Stimulated activated CD4-positive, alpha-beta T cell treated with anti-CD3 and anti-CD28 coated beads, Interleukin-4, amount 100 ng/mL, for 48 hours (primary cell): ENCODE data around the gene ADPRM.

Experiments used
- DNase-seq, 2 donors: peaks; one replicate each; pipeline ENCODE4 v3.0.0-alpha.2; 2020; ENCODE audit warnings: low read depth in 2 of 2

The ADPRM gene

DNA sequence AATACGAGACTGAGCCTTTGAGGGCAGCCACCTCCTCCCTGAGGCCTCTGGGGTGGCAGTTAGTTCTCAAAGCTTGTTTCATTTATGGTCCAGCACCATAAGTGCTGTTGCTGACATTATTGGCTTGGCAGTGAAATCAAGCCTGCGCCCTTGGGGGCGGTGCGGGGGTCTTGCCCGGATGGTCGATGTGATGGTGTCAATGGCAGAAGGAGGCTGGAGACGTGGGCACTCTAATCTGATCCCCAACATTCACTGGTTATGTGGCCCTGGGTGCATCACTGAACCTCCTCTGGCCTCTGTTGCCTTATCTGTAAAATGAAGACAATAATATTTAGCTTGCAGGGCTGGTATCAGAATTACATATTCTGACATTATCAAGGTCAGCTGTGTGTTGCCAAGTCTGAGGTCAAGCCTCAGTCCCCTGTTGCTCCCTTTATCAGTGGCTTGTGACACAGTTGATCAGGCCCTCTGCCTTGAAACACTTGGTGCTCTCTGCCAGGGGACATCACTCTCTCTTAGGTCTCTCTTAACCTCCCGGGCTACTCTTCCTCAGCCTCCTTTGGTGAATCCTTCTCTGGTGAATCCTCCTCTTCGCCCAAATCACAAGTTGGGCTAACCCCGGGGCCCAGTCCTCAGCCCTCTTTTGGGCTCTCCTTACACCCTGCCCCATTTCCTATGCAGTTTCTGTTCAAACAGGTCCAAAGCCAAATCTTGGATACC, 44.2 kb downstream of the ADPRM start:
- DNase-seq = no peak

DNA sequence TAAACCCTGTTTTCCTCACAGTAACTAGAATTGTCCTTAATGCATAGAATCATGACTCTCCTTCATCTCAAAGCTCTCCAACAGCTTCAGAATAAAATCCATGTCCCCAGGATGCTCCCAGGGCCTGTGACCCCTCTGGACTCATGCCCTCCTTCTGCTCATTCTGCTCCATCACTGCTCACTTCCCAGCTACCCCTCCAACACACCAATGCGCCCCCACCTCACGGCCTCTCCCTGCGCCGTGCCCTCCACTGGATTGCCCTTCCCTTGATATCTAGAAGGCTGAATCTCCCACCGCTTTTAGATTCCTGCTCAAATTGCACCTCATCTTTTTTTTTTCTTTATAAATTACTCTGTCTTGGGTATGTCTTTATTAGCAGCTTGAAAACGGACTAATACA, 45.0 kb downstream of the ADPRM start:
- no peak for DNase-seq

DNA sequence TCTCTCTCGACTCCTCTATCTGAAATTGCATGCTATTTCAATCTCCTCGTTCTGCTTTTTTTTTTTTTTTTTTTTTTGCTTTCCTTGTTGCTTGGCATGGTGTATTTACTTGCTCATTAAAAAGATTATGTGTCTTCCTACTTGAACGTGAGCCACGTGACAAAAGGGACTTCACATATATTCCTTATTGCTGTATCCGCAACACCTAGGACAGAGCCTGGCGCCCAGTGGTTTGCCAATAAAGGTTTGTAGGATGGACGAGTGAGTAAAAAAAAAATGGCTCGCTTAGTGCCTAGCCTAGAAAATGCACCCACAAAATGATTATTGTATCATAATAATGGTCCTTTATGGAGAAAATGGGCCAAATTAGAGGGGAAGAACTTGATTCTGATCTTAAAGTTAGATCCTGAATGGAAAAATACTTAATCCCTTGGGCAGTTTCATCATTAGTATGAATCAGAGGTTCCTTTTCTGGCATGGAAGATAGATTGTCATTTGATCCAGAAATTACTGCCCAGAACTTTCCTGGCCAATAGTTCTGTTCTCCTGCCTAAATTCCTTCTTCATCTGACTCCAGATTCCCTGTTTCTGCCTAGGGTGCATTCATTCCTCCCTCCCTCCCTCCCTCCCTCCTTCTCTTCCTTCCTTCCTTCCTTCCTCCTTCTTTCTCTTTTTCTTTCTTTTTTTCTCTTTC, 46.1 kb downstream of the ADPRM start:
- DNase-seq = no peak

DNA sequence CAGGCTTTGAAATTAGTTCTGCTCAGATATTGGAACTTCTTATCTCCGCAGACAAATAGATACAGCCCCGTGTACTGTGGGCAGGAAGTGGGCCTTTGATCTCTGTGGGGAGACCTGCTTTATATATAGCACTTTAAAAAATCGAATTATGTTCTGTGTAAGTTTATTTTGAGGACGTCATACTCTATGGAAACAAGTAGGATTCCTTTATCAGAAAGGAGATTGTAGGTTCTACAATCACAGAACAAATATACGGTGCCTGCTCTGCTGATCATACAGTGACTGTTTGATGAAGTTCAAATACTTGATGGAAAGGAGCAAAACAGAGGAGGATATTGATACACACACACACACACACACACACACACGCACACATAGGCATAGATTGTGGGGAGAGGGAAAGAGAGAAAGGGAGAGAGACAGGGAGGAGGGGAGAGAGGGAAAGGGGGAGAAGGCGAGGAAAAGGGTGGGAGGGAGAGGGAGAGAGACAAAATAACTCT, 47.2 kb downstream of the ADPRM start:
- DNase-seq = no peak

DNA sequence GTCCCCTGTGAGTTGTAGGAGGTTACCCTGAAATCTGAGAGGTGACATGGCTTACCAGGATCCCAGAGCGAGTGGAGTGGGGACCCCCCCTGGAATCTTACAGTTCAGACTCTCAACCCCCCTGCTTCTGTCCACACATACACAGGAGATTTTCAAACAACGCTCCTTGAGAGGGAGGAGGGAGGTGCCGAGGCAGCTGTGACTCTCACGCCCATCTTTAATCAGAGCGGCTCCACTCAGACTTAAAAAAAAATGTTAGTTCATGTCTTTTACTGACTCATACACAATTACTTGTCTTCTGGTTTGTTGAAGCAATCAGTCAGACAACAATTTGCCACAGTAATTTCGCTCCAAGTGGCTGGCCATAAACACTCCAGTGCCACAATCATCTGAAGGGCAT, 47.8 kb downstream of the ADPRM start:
- DNase-seq = no peak

DNA sequence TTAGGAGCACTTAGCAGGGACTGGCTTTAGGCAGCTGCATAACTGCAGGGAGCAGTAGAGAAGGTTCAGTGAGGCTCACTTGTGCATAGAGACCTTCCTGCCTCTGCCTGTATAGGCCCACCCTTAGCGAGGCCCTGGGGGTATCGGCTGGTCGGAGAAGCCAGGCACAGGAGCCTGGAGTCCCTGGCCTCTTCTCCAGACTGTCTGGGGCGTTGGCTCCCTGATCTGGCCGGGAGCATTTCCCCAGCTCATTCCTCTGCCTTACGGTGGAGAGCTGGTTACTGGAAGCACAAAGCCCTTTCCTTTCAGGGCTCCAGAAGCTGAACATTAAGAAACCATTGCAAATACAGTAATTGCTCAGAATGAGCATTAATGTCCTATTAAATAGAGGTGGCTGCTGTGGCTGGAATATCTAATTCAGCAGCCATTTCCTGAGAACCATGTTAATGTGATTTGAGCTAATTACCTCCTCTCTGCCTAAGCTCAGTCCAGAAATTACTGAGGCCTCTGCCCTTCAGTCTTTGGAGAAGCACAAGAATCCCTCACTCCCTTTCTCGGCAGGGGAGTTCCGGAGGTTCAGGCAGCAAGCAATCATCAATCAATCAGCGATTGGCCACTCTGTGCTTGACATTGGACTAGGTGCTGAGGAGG, 51.3 kb downstream of the ADPRM start:
- DNase-seq = no peak

DNA sequence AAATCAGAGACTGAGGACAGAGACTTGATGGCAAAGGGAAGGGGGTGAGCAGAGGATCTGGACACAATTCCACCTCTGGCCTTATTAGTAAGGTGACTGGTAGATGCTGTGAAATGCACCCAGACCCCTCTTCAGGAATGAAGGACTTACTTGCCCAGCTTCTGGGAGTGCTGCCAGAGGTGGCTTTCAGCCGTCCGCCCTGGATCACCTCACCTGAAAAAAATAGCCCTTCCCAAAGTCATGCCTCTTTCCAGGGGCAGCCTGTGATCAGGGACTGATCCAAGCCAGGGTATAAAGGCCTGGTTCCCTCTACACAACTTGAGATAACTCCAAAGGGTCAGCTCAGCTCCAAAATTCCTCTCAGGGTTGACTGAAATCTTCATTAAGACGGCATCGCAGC, 52.8 kb downstream of the ADPRM start:
- DNase-seq = no peak

DNA sequence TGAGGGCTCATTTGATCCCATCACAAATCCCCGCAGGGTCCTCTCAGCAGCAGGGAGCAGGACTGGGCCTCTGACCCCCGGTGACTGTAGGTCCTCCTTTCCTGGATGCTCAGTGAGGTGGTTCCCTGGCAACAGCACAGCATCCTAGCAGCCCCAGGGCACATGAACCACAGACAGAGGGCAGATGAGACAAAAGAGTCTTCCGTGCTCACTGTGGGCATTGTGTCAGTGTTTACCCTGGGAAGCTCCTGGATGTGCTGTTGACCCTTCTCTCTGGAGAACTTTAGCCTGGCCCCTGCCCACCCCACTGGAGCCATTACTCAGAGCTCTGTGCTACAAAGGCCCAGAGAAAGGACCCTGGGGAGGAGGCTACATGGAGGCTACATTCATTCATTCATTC, 54.2 kb downstream of the ADPRM start:
- DNase-seq = no peak

DNA sequence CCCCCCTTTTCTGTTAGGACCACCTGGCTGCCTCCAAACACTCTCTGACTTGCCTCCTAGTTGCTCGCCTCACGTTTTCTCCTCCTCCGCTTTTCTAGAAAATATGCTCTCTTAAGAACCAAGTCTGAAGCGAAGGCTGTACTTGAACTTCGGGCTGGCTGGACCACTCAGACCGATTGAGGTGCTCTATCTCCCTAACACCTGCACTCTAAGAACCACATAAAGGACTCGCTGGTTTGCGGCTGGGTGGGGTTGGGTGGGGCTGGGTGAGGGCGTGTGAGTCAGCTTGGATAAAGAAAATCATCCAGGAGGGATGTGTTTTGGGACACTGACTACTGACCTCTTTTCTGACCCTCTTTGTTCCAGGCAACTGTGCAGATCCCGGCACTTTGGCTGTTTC, 55.3 kb downstream of the ADPRM start:
- no peak for DNase-seq

DNA sequence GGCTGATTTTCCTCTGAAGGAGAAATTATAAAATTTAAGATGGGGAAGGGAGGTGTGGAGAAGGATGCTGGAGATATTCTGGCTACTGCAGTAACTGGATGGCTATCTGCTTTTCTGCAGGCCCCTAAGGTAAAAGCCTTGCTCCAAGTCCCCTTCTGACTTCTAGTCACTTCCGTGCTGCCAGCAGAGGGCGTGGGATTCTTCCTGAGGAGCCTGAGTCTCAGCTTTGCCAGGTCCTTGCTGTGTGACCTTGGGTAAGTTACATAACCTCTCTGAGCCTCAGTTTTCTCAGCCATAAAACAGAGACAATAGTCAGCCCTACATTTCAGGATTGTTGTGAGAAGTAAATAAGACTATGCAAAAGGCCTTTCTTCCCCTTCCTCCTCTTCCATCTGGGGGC, 56.7 kb downstream of the ADPRM start:
- DNase-seq = peak; percentile 8 to 24

DNA sequence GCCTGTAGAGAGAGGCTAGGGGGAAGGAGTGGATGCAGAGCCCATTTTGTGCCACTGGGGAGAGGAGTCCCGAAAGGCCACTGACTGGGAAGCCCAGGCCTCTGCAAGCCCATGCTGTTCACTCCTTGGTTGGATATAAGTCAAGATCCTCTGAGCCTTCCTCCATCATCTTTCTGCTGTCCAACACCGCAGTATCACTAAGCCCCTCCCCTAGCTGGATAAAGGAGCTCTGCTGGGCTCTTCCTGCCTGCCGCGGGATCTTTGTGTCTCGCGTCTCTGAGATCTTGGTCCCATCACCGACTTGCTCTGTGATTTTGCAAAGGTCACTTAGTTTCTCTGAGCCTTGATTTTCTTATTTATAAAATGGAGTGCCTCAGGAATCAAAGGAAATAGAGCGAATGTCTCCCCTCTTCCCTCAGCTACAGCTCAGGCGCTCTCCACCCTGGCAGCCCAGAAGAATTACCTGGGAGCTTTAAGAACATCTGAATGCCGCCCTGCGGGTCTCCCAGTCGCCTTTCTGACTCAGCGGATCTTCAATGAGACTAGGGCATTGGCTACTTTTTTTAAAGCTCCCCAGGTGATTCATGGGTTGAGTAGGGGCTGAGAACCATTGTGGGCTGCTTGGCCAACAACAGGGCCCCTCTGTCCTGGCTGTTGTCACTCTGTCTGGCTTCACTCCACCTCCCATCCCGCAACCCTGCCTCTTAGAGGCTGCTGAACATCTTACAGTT, 57.6 kb downstream of the ADPRM start:
- no peak for DNase-seq

DNA sequence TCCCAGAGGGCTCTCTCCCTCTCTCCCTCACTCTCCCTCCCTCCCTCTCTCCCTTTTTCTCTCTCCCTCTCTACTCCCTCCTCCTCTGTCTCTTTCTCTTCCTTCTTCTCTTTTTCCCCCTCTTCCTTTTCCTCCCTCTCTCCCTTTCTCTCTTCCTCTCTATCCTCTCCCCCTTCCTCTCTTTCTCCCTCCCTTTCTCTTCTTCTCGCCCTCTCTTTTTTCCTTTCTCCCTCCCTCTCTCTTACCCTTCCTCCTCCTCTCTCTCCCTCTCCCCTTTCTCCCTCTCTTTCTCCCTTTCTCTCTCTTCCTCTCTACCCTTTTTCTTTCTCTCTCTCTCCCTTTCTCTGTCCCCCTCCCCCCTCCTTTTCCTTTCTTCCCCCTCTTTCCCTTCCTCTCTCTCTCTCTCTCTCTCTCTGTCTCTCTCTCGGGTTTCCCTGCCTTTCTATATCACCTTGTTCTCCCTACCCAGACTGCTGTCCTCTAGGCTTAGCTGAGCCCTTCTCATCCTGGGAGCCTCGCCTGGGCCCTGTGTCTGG, 58.3 kb downstream of the ADPRM start:
- DNase-seq = no peak

DNA sequence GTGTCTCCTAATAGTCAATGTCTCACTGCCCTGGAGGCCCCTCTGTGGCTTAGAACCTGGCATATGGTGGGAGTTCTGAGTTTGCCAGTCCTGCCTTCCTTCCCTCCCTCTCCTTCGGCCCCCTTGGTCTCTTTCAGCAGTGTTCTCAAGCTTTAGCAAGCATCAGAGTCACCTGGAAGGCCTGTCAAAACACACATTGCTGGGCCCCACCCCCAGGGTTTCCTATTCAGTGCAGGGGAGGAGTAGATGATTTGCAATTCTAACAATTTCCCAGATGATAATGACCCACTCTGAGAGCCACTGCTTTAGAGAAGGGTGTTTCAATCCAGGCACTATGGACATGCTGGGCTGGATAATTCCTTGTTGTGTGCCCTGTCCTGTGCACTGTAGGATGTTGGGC, 58.8 kb downstream of the ADPRM start:
- DNase-seq = no peak

DNA sequence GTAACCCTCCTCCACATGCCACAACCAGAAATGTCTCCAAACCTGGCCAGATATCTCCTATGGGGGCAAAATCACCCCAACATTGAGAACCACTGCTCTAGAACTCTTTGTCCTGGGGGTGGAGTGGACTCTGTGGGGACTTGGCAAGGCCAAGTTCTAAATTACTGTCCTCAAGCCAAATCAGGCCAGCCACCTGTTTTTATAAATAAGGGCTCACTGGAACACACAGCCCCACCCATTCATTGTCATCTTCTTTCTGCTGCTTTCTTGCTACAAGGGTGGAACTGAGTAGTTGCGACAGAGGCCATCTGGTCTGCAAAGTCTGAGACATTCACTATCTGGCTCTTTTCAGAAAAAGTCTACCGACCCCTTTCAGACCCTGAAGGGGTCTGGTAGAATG, 59.2 kb downstream of the ADPRM start:
- DNase-seq = no peak

DNA sequence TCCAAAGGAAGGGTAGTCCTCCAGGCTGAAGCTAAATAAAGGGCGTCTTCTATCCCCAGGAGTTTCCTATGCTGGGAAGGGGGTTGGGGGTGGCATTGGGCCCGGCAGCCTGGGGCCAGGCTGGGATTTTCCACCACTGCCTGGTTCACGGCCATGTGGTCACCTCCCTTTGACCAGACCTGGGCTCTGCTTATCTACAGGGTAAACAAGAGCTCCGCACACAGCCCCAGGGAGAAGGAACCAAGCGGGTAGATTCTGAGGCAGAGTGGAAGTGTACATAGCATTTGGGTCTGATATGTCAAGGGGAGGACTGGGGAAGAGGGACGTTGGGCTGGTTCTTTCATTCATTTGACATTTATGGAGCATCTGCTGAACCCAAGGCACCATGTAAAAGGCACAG, 59.7 kb downstream of the ADPRM start:
- no peak for DNase-seq

DNA sequence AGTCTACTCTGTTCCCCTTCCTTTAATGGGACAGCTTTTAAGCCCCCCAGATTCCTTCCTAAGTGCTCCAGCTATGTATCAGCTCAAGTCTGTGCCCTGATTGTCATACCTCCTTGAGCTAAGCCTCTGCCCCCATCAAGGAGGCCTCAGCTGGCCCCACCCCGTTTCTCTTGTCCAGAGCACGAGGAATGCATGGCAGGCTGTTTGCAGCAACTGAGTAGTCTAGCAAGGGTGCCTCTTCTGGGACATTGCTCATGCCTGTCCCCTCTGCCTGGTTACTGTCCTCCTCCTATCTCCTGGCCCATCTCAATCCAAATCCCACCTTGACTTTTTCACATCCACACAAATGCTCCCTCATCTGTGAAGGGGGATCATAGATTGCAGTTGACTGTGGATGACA, 60.3 kb downstream of the ADPRM start:
- no peak for DNase-seq

DNA sequence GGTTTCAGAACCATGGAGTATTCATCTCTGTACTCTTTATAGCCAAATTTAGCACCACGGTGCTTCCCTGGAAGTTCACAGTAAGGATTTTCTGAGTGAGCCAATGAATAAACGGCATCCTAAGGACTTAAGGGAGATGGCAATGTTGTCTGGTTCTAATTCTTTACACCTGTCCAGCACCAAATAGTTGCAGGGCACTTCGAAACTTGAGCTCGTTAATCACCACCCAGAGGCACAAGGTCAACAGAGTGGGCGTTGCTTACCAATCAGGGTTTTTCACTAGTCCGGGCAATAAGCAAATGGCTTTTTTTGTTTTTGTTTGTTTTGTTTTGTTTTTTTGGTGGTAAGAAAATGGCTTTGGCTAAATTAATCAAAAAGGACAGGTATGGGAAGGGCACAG, 60.7 kb downstream of the ADPRM start:
- no peak for DNase-seq
